Neuronal stem cell (in vitro differentiated cells): ENCODE measurements around the gene SIK2.

Source experiments
- DNase-seq: peaks from one replicate; pipeline ENCODE4 v3.0.0-alpha.2; 2013; ENCODE audit warnings: low spot score
- H2AFZ ChIP-seq: one replicate; pipeline ENCODE4 v1.6.1; 2013; ENCODE audit warnings: mild to moderate bottlenecking, low read length, inconsistent platforms
- H2AK5ac ChIP-seq: 2 replicates; pipeline ENCODE4 v1.6.1; 2013; ENCODE audit warnings: low read depth, mild to moderate bottlenecking, inconsistent platforms, low read length, moderate library complexity, mixed read lengths
- H2BK120ac ChIP-seq: 2 replicates; pipeline ENCODE4 v1.6.1; 2013; ENCODE audit warnings: low read depth, mild to moderate bottlenecking, inconsistent platforms, low read length, moderate library complexity, mixed read lengths
- H2BK12ac ChIP-seq: one replicate; pipeline ENCODE4 v1.6.1; 2013; ENCODE audit warnings: low read length, inconsistent platforms
- H2BK15ac ChIP-seq: 2 replicates; pipeline ENCODE4 v1.6.1; 2013; ENCODE audit warnings: mild to moderate bottlenecking, low read length, inconsistent platforms, mixed read lengths
- H2BK5ac ChIP-seq: one replicate; pipeline ENCODE4 v1.6.1; 2013; ENCODE audit warnings: inconsistent platforms, mild to moderate bottlenecking, low read length, moderate library complexity
- H3K14ac ChIP-seq: one replicate; pipeline ENCODE4 v1.6.1; 2013; ENCODE audit warnings: low read length, inconsistent platforms
- H3K18ac ChIP-seq: 2 replicates; pipeline ENCODE4 v1.6.1; 2013; ENCODE audit warnings: low read length, inconsistent platforms
- H3K23ac ChIP-seq: 2 replicates; pipeline ENCODE4 v1.6.1; 2013; ENCODE audit warnings: low read depth, mild to moderate bottlenecking, mixed read lengths, low read length, inconsistent platforms; ENCODE audit not compliant: poor library complexity
- H3K27ac ChIP-seq: replicated peaks from 3 replicates; pipeline ENCODE4 v1.5.1; 2013; ENCODE audit warnings: low read length, inconsistent platforms
- H3K27me3 ChIP-seq, 3 experiments: 2 replicates each; pipeline ENCODE4 v1.6.1; 2013; ENCODE audit warnings: low read length in 3 of 3, mild to moderate bottlenecking in 2 of 3, inconsistent platforms in 1 of 3, low read depth in 1 of 3, mixed read lengths in 1 of 3, moderate library complexity in 1 of 3; ENCODE audit not compliant: control insufficient read depth in 3 of 3, insufficient read depth in 3 of 3
- H3K36me3 ChIP-seq, 2 donors: replicated peaks in 1 of 2; 2 replicates each; pipeline ENCODE4 v1.6.1; 2013; ENCODE audit warnings: low read length in 2 of 2; ENCODE audit not compliant: control insufficient read depth in 2 of 2, insufficient read depth in 2 of 2
- H3K4ac ChIP-seq: 2 replicates; pipeline ENCODE4 v1.6.1; 2013; ENCODE audit warnings: inconsistent platforms, mild to moderate bottlenecking, low read length, moderate library complexity
- H3K4me1 ChIP-seq, 2 donors: 1 replicate in 1 of 2; 2 replicates in 1 of 2; pipeline ENCODE4 v1.6.1; 2013; ENCODE audit warnings: low read length in 2 of 2, low read depth in 1 of 2; ENCODE audit not compliant: control insufficient read depth in 2 of 2, insufficient read depth in 1 of 2
- H3K4me2 ChIP-seq: one replicate; pipeline ENCODE4 v1.6.1; 2013; ENCODE audit warnings: mild to moderate bottlenecking, low read length, inconsistent platforms; ENCODE audit not compliant: insufficient read depth, poor library complexity, severe bottlenecking
- H3K4me3 ChIP-seq, 2 donors: 2 replicates each; pipeline ENCODE4 v1.5.1; 2013; ENCODE audit warnings: low read length in 2 of 2, mild to moderate bottlenecking in 2 of 2, inconsistent platforms in 1 of 2, moderate library complexity in 1 of 2
- H3K79me1 ChIP-seq: one replicate; pipeline ENCODE4 v1.6.1; 2013; ENCODE audit warnings: low read depth, mild to moderate bottlenecking, inconsistent platforms, low read length, moderate library complexity
- H3K9ac ChIP-seq: one replicate; pipeline ENCODE4 v1.6.1; 2013; ENCODE audit warnings: mild to moderate bottlenecking, low read depth, low read length, inconsistent platforms; ENCODE audit not compliant: poor library complexity
- H3K9me3 ChIP-seq, 2 donors: replicated peaks in 1 of 2; 2 replicates each; pipeline versions ENCODE3 to v1.6.1; 2013; ENCODE audit warnings: low read length in 2 of 2, mild to moderate bottlenecking in 2 of 2, inconsistent platforms in 1 of 2, low read depth in 1 of 2, mixed read lengths in 1 of 2, moderate library complexity in 1 of 2; ENCODE audit not compliant: control insufficient read depth in 2 of 2, insufficient read depth in 1 of 2
- H4K8ac ChIP-seq: one replicate; pipeline ENCODE4 v1.6.1; 2013; ENCODE audit warnings: low read depth, mild to moderate bottlenecking, inconsistent platforms, low read length, moderate library complexity
- H4K91ac ChIP-seq: one replicate; pipeline ENCODE4 v1.6.1; 2013; ENCODE audit warnings: low read length, low read depth, mild to moderate bottlenecking, inconsistent platforms; ENCODE audit not compliant: poor library complexity
- WGBS, 2 donors: extraction: QIAGEN DNeasy Blood & Tissue Kit; methylation state at CpG; one replicate each; pipeline ENCODE4 v1.1.7; 2013; ENCODE audit warnings: missing lambda C conversion rate in 2 of 2, mixed read lengths in 1 of 2; ENCODE audit not compliant: insufficient read length in 2 of 2, insufficient replicate concordance in 1 of 2; ENCODE audit errors: extremely low coverage in 2 of 2; 5-methylcytosine and 5-hydroxymethylcytosine counted together

The SIK2 gene

DNA sequence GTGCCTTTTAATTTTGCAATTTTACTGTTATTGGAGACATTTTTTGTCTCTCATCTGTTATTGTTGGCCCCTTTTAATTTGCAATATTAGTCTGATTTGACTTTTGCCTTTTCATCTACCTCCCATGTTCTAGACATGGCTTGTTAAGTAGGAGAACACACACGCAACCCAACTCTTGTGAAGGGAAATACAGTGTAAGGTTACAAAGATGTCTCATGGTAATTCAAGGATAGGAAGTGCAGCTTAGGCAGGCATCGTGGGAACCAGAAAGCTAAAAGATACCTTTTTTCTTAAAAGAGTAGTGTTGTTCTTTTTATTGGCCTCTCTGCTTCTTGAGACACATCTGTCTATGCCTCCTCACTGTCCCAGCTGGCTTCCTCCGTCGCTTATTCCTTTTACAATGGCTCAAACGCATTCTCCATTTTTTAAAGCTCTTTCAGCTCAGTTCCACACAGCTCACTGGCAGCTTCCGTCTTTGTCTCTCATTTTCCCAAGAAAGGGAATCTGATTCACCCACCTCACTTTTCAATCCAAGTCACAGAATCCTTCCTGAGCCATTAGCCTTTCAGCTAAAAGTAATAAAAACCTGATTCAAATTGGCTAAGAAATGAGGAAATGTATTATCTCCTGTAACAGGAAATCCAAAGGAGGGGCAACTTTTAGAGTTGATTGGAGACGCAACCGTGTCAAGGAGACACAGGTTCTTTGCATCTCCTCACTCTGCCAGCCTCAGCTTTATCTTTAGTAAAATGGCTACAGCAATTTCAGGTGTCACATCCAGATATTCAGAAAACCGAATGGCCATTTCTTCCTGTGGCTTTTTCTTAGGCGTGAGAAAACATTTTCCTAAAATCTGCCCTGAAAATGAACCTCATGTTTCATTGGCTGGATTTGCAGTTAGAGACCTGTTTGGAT is 57.2 kb downstream of the SIK2 start:
- WGBS, 2 donors = no CpG with 5 or more reads among the region's 10 CpGs
- Histone ChIP-seq H2AK5ac (no peak overlapping the region), H3K79me1 (no peaks in the 10 kb centered on the region), H3K27me3 (no peaks in the 10 kb centered on the region), H2BK5ac (no peak overlapping the region), H3K9ac (no peak overlapping the region), H3K18ac (no peak overlapping the region), H3K4me1 (peaks cover 0 to 6% of the 10 kb centered on the region in 2 donors), H4K91ac (no peak overlapping the region), H2BK15ac (no peak overlapping the region), H3K14ac (no peak overlapping the region), H2BK120ac (no peak overlapping the region), H3K4ac (no peak overlapping the region), H2BK12ac (no peak overlapping the region), H3K4me2 (no peak overlapping the region), H2AFZ (peak overlapping the region; percentile 11), H3K36me3 (peaks cover 0 to 12% of the 10 kb centered on the region in 2 donors), H3K9me3 (no peaks in the 10 kb centered on the region), H3K23ac (no peak overlapping the region), H3K27ac (no peak overlapping the region), H3K4me3 (no peak overlapping the region), H4K8ac (no peak overlapping the region)
- no peak for DNase-seq

DNA sequence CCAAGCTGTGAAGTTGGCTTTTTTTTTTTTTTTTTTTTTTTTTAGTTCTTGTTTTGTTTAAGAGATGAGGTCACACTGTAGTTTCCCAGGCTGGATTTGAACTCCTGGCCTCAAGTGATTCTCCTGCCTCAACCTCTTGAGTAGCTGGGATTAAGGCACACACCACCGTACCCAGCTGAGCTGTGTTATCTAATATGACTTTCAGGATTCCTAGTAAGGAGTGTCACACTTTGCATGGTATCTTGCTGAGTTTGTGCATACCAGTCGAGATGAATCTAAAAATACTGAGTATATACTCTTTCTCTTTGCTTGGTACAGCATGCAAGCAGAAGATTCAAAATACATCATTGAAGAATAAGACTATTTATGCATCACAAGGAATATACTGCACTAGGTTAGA is 58.6 kb downstream of the SIK2 start:
- H3K23ac ChIP-seq = no peak overlapping the region
- no peak overlapping the region for H3K4ac ChIP-seq
- H3K27ac ChIP-seq = no peak overlapping the region
- H3K9me3 ChIP-seq = no peaks in the 10 kb centered on the region
- no peak overlapping the region for H4K91ac ChIP-seq
- H3K36me3 ChIP-seq = peaks cover 0 to 12% of the 10 kb centered on the region in 2 donors
- H2BK120ac ChIP-seq = no peak overlapping the region
- no peaks in the 10 kb centered on the region for H3K27me3 ChIP-seq
- H3K14ac ChIP-seq = no peak overlapping the region
- H2AK5ac ChIP-seq = no peak overlapping the region
- no peak overlapping the region for H3K18ac ChIP-seq
- no peak overlapping the region for H2BK15ac ChIP-seq
- no peak overlapping the region for H2BK5ac ChIP-seq
- no peak overlapping the region for H2AFZ ChIP-seq
- H3K9ac ChIP-seq = no peak overlapping the region
- WGBS, 2 donors = no CpG with 5 or more reads among the region's 2 CpGs
- H3K79me1 ChIP-seq = peaks cover 2% of the 10 kb centered on the region
- DNase-seq = no peak
- no peak overlapping the region for H3K4me3 ChIP-seq
- H3K4me1 ChIP-seq = peaks cover 0 to 6% of the 10 kb centered on the region in 2 donors
- no peak overlapping the region for H2BK12ac ChIP-seq
- no peak overlapping the region for H4K8ac ChIP-seq
- no peak overlapping the region for H3K4me2 ChIP-seq

DNA sequence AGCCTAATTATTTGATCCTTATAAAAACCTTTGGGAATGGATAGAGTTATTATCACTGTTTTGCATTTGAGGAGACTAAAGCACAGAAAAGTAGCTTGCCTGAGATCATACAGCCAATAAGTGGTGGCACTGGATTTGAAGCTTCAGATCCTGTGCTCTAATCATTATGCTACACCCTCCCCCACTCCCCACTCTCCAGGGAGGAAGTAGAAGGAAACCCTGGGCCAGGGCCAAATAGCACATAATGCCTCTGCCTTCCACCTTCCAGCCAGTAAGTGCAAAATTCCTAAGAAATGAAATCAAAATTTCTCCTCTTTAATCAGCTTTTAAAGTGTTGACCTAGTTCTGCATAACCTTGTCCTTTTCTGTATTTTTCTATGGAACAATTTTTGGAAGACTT is 61.6 kb downstream of the SIK2 start:
- Histone ChIP-seq H3K4me3 (no peak overlapping the region), H4K8ac (no peak overlapping the region), H2BK5ac (no peak overlapping the region), H2AFZ (no peak overlapping the region), H4K91ac (no peak overlapping the region), H3K4ac (no peak overlapping the region), H3K9ac (no peak overlapping the region), H3K4me1 (peaks cover 0 to 6% of the 10 kb centered on the region in 2 donors), H3K14ac (no peak overlapping the region), H3K18ac (no peak overlapping the region), H3K27me3 (no peaks in the 10 kb centered on the region), H3K79me1 (peaks cover 2% of the 10 kb centered on the region), H2AK5ac (no peak overlapping the region), H3K27ac (no peak overlapping the region), H3K23ac (no peak overlapping the region), H3K36me3 (peaks cover 0 to 12% of the 10 kb centered on the region in 2 donors), H2BK120ac (no peak overlapping the region), H2BK12ac (no peak overlapping the region), H3K9me3 (no peaks in the 10 kb centered on the region), H3K4me2 (no peak overlapping the region), H2BK15ac (no peak overlapping the region)
- no peak for DNase-seq

DNA sequence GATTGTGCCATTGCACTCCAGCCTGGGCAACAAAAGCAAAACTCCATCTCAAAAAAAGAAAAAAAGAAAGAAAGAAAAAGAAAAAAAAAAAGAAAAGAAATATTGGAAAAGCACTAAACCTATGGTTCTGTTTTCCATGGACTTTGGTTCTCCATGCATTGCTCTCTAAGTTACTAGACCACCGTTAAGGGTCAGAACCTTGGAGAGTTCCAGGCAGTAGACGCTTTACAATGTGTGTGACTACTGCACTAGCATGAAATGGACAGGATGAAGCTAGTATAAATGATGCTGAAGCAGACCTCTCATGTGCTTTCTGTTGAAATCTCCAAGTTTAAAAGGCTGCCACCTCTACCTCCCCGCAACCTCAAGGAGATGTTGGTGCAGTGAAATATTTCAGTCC is 63.5 kb downstream of the SIK2 start:
- Histone ChIP-seq H3K4me1 (no peaks in the 10 kb centered on the region), H3K14ac (no peak overlapping the region), H2AK5ac (no peak overlapping the region), H3K36me3 (peaks cover 0 to 13% of the 10 kb centered on the region in 2 donors), H3K18ac (no peak overlapping the region), H3K4me2 (no peak overlapping the region), H2BK5ac (no peak overlapping the region), H4K91ac (no peak overlapping the region), H3K79me1 (peaks cover 2% of the 10 kb centered on the region), H2AFZ (no peak overlapping the region), H3K9me3 (no peaks in the 10 kb centered on the region), H2BK120ac (no peak overlapping the region), H3K23ac (no peak overlapping the region), H2BK15ac (no peak overlapping the region), H2BK12ac (no peak overlapping the region), H4K8ac (no peak overlapping the region), H3K4ac (no peak overlapping the region), H3K9ac (no peak overlapping the region), H3K27ac (no peak overlapping the region), H3K4me3 (no peak overlapping the region), H3K27me3 (no peaks in the 10 kb centered on the region)
- whole genome bisulfite sequencing, 2 donors = no CpG with 5 or more reads among the region's 3 CpGs
- peak; percentile 32 for DNase-seq
